OCI-LY1 (cell line): Measurements from ENCODE around the gene VGLL4.

Experiments used
- H2AFZ ChIP-seq: fragments of 200-600 bp; sonication (generic), shearing (Covaris generic); 2 replicates; pipeline ENCODE4 v1.6.0; 2014; ENCODE audit warnings: antibody characterized with exemption, mild to moderate bottlenecking, low read length
- H3F3A ChIP-seq: fragments of 200-600 bp; sonication (generic), shearing (Covaris generic); 2 replicates; pipeline ENCODE4 v1.6.0; 2014; ENCODE audit warnings: mild to moderate bottlenecking, antibody characterized with exemption, low read length, moderate library complexity; ENCODE audit not compliant: insufficient read depth
- H3K27ac ChIP-seq: fragments of 200-600 bp; sonication (generic); 2 replicates; pipeline ENCODE4 v1.5.1; 2014; ENCODE audit warnings: low read length, mixed run types, mild to moderate bottlenecking, low read depth; ENCODE audit not compliant: poor library complexity, severe bottlenecking
- H3K27me3 ChIP-seq: fragments of 200-600 bp; sonication (generic); 2 replicates; pipeline ENCODE4 v1.6.0; 2014; ENCODE audit warnings: antibody characterized with exemption, mild to moderate bottlenecking, low read length, moderate library complexity; ENCODE audit not compliant: insufficient read depth
- H3K36me3 ChIP-seq: fragments of 200-600 bp; sonication (generic); 2 replicates; pipeline ENCODE4 v1.6.1; 2014; ENCODE audit warnings: mild to moderate bottlenecking, antibody characterized with exemption, low read length, moderate library complexity, mixed read lengths; ENCODE audit not compliant: insufficient read depth
- H3K4me1 ChIP-seq: fragments of 200-600 bp; sonication (generic); 2 replicates; pipeline ENCODE4 v1.5.1; 2014; ENCODE audit warnings: mild to moderate bottlenecking, low read length, moderate library complexity; ENCODE audit not compliant: insufficient read depth, severe bottlenecking
- H3K4me2 ChIP-seq: fragments of 200-600 bp; sonication (generic), shearing (Covaris generic); 2 replicates; pipeline ENCODE4 v1.6.1; 2014; ENCODE audit warnings: low read length
- H3K4me3 ChIP-seq: fragments of 200-600 bp; sonication (generic); 2 replicates; pipeline ENCODE4 v1.5.1; 2014; ENCODE audit warnings: low read length, low read depth, mild to moderate bottlenecking, mixed read lengths; ENCODE audit not compliant: poor library complexity, severe bottlenecking
- H3K79me2 ChIP-seq: fragments of 200-600 bp; shearing (Covaris generic); 2 replicates; pipeline ENCODE4 v1.6.1; 2016; ENCODE audit warnings: mixed run types, low read length, mixed read lengths; ENCODE audit not compliant: insufficient read depth
- H3K9ac ChIP-seq: fragments of 200-600 bp; sonication (generic), shearing (Covaris generic); 2 replicates; pipeline ENCODE4 v1.6.1; 2014; ENCODE audit warnings: mild to moderate bottlenecking, low read length, mixed read lengths
- H3K9me2 ChIP-seq: fragments of 200-600 bp; sonication (generic), shearing (Covaris generic); 2 replicates; pipeline ENCODE4 v1.6.1; 2014; ENCODE audit warnings: low read depth, mild to moderate bottlenecking, low read length, mixed read lengths
- H3K9me3 ChIP-seq: fragments of 200-600 bp; shearing (Covaris generic); 2 replicates; pipeline ENCODE4 v1.6.1; 2014; ENCODE audit warnings: low read length, mixed read lengths
- H4K20me1 ChIP-seq: fragments of 200-600 bp; sonication (generic), shearing (Covaris generic); 2 replicates; pipeline ENCODE4 v1.6.0; 2016; ENCODE audit warnings: mild to moderate bottlenecking, low read length; ENCODE audit not compliant: insufficient read depth
- EZH2 ChIP-seq: fragments of 200-600 bp; sonication (generic), shearing (Covaris generic); IDR thresholded peaks from 2 replicates; pipeline ENCODE4 v1.8.0; 2017; ENCODE audit warnings: borderline replicate concordance, mixed run types, mild to moderate bottlenecking, antibody characterized with exemption, low read length, moderate library complexity, mixed read lengths
- TF ChIP-seq, protein P1 (sequence below): fragments of 200-600 bp; sonication (generic), shearing (Covaris generic); IDR thresholded peaks from 2 replicates; pipeline ENCODE4 v1.5.1; 2017; ENCODE audit warnings: mild to moderate bottlenecking, antibody characterized with exemption, low read length, moderate library complexity, mixed read lengths

VGLL4 gene

GRCh38 chr3:11661827-11662226 is 18.1 kb upstream of the VGLL4 start:
- Histone ChIP-seq H3K36me3 (no peaks in the 10 kb centered on the region), H3K27ac (no peak overlapping the region), H4K20me1 (no peaks in the 10 kb centered on the region), H3K4me3 (no peak overlapping the region), H3K27me3 (no peaks in the 10 kb centered on the region), H3K9me3 (no peaks in the 10 kb centered on the region), H3K4me1 (no peaks in the 10 kb centered on the region), H2AFZ (no peak overlapping the region), H3K4me2 (no peak overlapping the region), H3K9ac (no peak overlapping the region), H3K9me2 (no peaks in the 10 kb centered on the region), H3K79me2 (0 out of 2 replicates have a peak, but pooled peaks cover 3% of the 10 kb centered on the region), H3F3A (no peaks in the 10 kb centered on the region)
- TF ChIP-seq, protein P1, sequence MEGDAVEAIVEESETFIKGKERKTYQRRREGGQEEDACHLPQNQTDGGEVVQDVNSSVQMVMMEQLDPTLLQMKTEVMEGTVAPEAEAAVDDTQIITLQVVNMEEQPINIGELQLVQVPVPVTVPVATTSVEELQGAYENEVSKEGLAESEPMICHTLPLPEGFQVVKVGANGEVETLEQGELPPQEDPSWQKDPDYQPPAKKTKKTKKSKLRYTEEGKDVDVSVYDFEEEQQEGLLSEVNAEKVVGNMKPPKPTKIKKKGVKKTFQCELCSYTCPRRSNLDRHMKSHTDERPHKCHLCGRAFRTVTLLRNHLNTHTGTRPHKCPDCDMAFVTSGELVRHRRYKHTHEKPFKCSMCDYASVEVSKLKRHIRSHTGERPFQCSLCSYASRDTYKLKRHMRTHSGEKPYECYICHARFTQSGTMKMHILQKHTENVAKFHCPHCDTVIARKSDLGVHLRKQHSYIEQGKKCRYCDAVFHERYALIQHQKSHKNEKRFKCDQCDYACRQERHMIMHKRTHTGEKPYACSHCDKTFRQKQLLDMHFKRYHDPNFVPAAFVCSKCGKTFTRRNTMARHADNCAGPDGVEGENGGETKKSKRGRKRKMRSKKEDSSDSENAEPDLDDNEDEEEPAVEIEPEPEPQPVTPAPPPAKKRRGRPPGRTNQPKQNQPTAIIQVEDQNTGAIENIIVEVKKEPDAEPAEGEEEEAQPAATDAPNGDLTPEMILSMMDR = no peak
- TF ChIP-seq EZH2 = no peak

DNA sequence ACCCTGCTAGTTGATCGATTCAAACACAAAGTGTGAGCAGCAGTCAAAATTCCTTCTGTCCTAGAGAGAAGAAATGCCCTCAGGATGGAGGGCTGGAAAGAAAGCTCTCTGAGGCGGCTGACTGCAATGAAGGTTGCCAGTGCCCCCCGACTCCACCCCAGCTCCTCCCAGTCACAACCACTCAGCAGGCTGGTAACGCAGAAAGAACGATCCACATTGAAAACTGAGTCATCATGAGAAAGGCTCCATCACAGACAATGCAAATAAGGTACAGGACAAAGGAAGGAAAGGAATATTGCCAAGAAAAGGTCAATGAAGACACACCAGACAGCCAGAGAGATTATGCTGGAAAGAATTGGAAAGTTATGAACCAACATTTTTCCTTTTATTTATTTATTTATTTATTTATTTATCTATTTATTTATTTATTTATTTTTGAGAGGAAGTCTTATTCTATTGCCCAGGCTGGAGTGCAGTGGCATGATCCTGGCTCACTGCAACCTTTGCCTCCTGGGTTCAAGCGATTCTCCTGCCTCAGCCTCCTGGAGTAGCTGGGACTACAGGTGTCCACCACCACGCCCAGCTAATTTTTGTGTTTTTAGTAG is 17.4 kb upstream of the VGLL4 start:
- Histone ChIP-seq H4K20me1 (no peaks in the 10 kb centered on the region), H3K4me3 (no peak overlapping the region), H3K27ac (no peak overlapping the region), H3F3A (no peaks in the 10 kb centered on the region), H3K9ac (no peak overlapping the region), H3K27me3 (no peaks in the 10 kb centered on the region), H2AFZ (no peak overlapping the region), H3K9me2 (no peaks in the 10 kb centered on the region), H3K36me3 (no peaks in the 10 kb centered on the region), H3K4me2 (no peak overlapping the region), H3K4me1 (peaks cover 6% of the 10 kb centered on the region), H3K9me3 (no peaks in the 10 kb centered on the region), H3K79me2 (0 out of 2 replicates have a peak, but pooled peaks cover 3% of the 10 kb centered on the region)
- no peak for TF ChIP-seq EZH2

DNA sequence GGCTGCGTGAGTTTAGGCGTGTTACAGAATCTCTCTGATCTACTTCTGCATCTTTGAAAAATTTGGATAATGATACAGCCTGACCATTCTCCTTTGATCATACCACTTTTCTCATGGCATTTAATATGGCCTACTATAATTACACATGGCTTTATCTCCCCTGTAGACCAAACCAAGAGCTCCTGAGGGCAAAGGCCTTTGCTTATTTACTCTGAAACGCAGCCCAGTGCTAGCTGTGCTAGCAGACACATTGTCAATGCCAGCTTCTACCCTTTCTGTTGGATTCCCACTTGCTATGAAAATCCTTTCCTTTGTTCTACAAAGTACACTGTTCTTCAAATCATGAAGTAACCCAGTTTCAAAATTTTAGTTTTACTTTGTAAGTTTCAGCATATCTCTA is 16.5 kb upstream of the VGLL4 start:
- no peaks in the 10 kb centered on the region for H3K36me3 ChIP-seq
- TF ChIP-seq, protein P1 = no peak
- no peak for TF ChIP-seq EZH2
- H3K9ac ChIP-seq = no peak overlapping the region
- H3K4me3 ChIP-seq = no peak overlapping the region
- H3F3A ChIP-seq = no peaks in the 10 kb centered on the region
- 0 out of 2 replicates have a peak, but pooled peaks cover 3% of the 10 kb centered on the region for H3K79me2 ChIP-seq
- no peak overlapping the region for H3K4me2 ChIP-seq
- H3K27me3 ChIP-seq = no peaks in the 10 kb centered on the region
- H3K27ac ChIP-seq = no peak overlapping the region
- no peaks in the 10 kb centered on the region for H4K20me1 ChIP-seq
- H3K4me1 ChIP-seq = peaks cover 15% of the 10 kb centered on the region
- no peaks in the 10 kb centered on the region for H3K9me2 ChIP-seq
- no peak overlapping the region for H2AFZ ChIP-seq
- no peaks in the 10 kb centered on the region for H3K9me3 ChIP-seq

DNA sequence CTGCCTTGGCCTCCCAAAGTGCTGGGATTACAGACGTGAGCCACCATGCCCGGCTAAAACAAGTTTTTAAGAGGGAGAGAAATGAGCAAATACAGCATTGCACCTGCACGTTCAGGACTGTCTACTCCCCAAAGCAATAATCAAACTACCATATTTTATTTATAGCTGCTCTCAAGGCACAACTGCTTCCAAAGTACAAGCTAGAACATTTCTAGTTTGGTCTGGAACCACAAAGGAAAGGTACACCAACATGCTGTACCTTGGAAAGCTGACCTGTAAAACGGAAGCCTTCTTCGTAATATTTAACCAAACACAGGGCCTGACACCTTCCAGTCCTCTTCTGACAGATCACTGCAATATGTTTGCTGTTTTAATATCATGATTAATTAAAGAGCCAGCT is 14.5 kb upstream of the VGLL4 start:
- Histone ChIP-seq H3F3A (no peaks in the 10 kb centered on the region), H3K9me2 (no peaks in the 10 kb centered on the region), H3K9ac (no peak overlapping the region), H3K27me3 (no peaks in the 10 kb centered on the region), H3K36me3 (no peaks in the 10 kb centered on the region), H4K20me1 (no peaks in the 10 kb centered on the region), H3K79me2 (no peaks in the 10 kb centered on the region), H3K27ac (no peak overlapping the region), H3K4me1 (peaks cover 30% of the 10 kb centered on the region), H3K4me2 (no peak overlapping the region), H2AFZ (no peak overlapping the region), H3K4me3 (no peak overlapping the region), H3K9me3 (no peaks in the 10 kb centered on the region)
- TF ChIP-seq, protein P1 = no peak
- no peak for TF ChIP-seq EZH2
